Loucy (cell line): ENCODE results near the gene DHRSX.

ENCODE experiments used
- H2AFZ ChIP-seq: fragments of 200-600 bp; sonication (generic); 2 replicates; pipeline ENCODE4 v1.6.0; 2016; ENCODE audit warnings: antibody characterized with exemption, mild to moderate bottlenecking, low read length, moderate library complexity
- H3F3A ChIP-seq: fragments of 200-600 bp; 2 replicates; pipeline ENCODE4 v1.6.0; 2016; ENCODE audit warnings: antibody characterized with exemption, low read depth, mild to moderate bottlenecking
- H3K27me3 ChIP-seq: fragments of 200-600 bp; sonication (generic); 2 replicates; pipeline ENCODE4 v1.6.1; 2014; ENCODE audit warnings: low read length, mild to moderate bottlenecking; ENCODE audit not compliant: insufficient read depth, poor library complexity, severe bottlenecking
- H3K36me3 ChIP-seq: fragments of 200-600 bp; sonication (generic); 2 replicates; pipeline ENCODE4 v1.6.1; 2016; ENCODE audit warnings: low read length; ENCODE audit not compliant: insufficient read depth
- H3K4me1 ChIP-seq: fragments of 200-600 bp; sonication (generic); 2 replicates; pipeline ENCODE4 v1.5.1; 2014; ENCODE audit warnings: low read length, mild to moderate bottlenecking; ENCODE audit not compliant: insufficient read depth, poor library complexity, severe bottlenecking
- H3K4me2 ChIP-seq: fragments of 200-600 bp; sonication (generic); 2 replicates; pipeline ENCODE4 v1.6.0; 2014; ENCODE audit warnings: antibody characterized with exemption, low read length, low read depth, mild to moderate bottlenecking; ENCODE audit not compliant: poor library complexity, severe bottlenecking
- H3K4me3 ChIP-seq: fragments of 200-600 bp; sonication (generic); 2 replicates; pipeline ENCODE4 v1.5.1; 2014; ENCODE audit warnings: low read length, mild to moderate bottlenecking, mixed read lengths; ENCODE audit not compliant: poor library complexity, severe bottlenecking
- H3K79me2 ChIP-seq: fragments of 200-600 bp; sonication (generic); 2 replicates; pipeline ENCODE4 v1.6.1; 2014; ENCODE audit warnings: low read length; ENCODE audit not compliant: insufficient read depth
- H3K9ac ChIP-seq: fragments of 200-600 bp; sonication (generic); 2 replicates; pipeline ENCODE4 v1.6.0; 2014; ENCODE audit warnings: mild to moderate bottlenecking, low read depth, low read length, moderate library complexity; ENCODE audit not compliant: poor library complexity, severe bottlenecking
- H3K9me2 ChIP-seq: fragments of 200-600 bp; sonication (generic); replicated peaks from 2 replicates; pipeline ENCODE4 v1.6.1; 2016; ENCODE audit warnings: low read depth, low read length, mixed read lengths
- H3K9me3 ChIP-seq: fragments of 200-600 bp; sonication (generic); 2 replicates; pipeline ENCODE4 v1.6.1; 2014; ENCODE audit warnings: mild to moderate bottlenecking, antibody characterized with exemption, low read length, low read depth; ENCODE audit not compliant: insufficient read depth
- H4K20me1 ChIP-seq: fragments of 200-600 bp; sonication (generic); 2 replicates; pipeline ENCODE4 v1.6.0; 2014; ENCODE audit warnings: antibody characterized with exemption, low read length, mild to moderate bottlenecking; ENCODE audit not compliant: insufficient read depth, poor library complexity, severe bottlenecking
- CTCF ChIP-seq: fragments of 200-600 bp; sonication (generic); conservative IDR thresholded peaks from 2 replicates; pipeline ENCODE4 v1.5.1; 2014; ENCODE audit warnings: mild to moderate bottlenecking, antibody characterized with exemption, low read length
- EZH2phosphoT487 ChIP-seq: fragments of 200-600 bp; IDR thresholded peaks from 2 replicates; pipeline ENCODE4 v1.6.1; 2018; ENCODE audit warnings: antibody characterized with exemption, mild to moderate bottlenecking, moderate library complexity, borderline replicate concordance

The DHRSX gene

GRCh38 chrX:2261831-2262667, 238.7 kb downstream of the DHRSX start:
- Histone ChIP-seq H3K4me2 (no peak overlapping the region), H3K27me3 (no peaks in the 10 kb centered on the region), H2AFZ (no peak overlapping the region), H3K4me1 (no peaks in the 10 kb centered on the region), H3K9me2 (no peaks in the 10 kb centered on the region), H3K9me3 (no peaks in the 10 kb centered on the region), H3K79me2 (no peaks in the 10 kb centered on the region), H3K9ac (no peak overlapping the region), H3F3A (no peaks in the 10 kb centered on the region), H4K20me1 (no peaks in the 10 kb centered on the region), H3K36me3 (no peaks in the 10 kb centered on the region), H3K4me3 (no peak overlapping the region)
- TF ChIP-seq EZH2phosphoT487 (no peak), CTCF (no peak)

- no peaks in the 10 kb centered on the region for H3K27me3 ChIP-seq
- no peak overlapping the region for H3K4me2 ChIP-seq
- no peaks in the 10 kb centered on the region for H3K9me2 ChIP-seq
- no peaks in the 10 kb centered on the region for H3K79me2 ChIP-seq
- no peaks in the 10 kb centered on the region for H3K4me1 ChIP-seq
- no peaks in the 10 kb centered on the region for H3F3A ChIP-seq
- H3K9me3 ChIP-seq, result no peaks in the 10 kb centered on the region
- no peaks in the 10 kb centered on the region for H4K20me1 ChIP-seq
- TF ChIP-seq EZH2phosphoT487 (no peak), CTCF (no peak)
- H3K4me3 ChIP-seq, result no peak overlapping the region
- no peaks in the 10 kb centered on the region for H3K36me3 ChIP-seq
- H3K9ac ChIP-seq, result no peak overlapping the region
- H2AFZ ChIP-seq, result no peak overlapping the region
Measured at GRCh38 chrX:2252331-2253065, 248.3 kb downstream of the DHRSX start.

- Histone ChIP-seq H3F3A (no peaks in the 10 kb centered on the region), H3K27me3 (no peaks in the 10 kb centered on the region), H3K4me1 (no peaks in the 10 kb centered on the region), H3K9me3 (no peaks in the 10 kb centered on the region), H2AFZ (no peak overlapping the region), H3K79me2 (no peaks in the 10 kb centered on the region), H3K4me3 (no peak overlapping the region), H3K36me3 (no peaks in the 10 kb centered on the region), H3K9ac (no peak overlapping the region), H3K9me2 (no peaks in the 10 kb centered on the region), H3K4me2 (no peak overlapping the region), H4K20me1 (no peaks in the 10 kb centered on the region)
- TF ChIP-seq EZH2phosphoT487 (no peak), CTCF (no peak)
Measured at GRCh38 chrX:2251211-2251610, 249.6 kb downstream of the DHRSX start.
